GM21360 (cell line): ENCODE measurements around the gene PDHA1.

ENCODE experiments used
- ATAC-seq: cut with Tn5 transposase; IDR thresholded peaks from one replicate; pipeline ENCODE4 v1.9.1; 2021; ENCODE audit warnings: mild to moderate bottlenecking, moderate library complexity; ENCODE audit not compliant: unreplicated experiment

The PDHA1 gene

GRCh38 chrX:19343535-19344408, at the start of gene PDHA1:
TSS of gene PDHA1 (plus strand) at chrX:19343927. CDS start at chrX:19344038, 111 bp downstream.
- peak; percentile 95 for ATAC-seq

- ATAC-seq, result no peak
Observed at GRCh38 chrX:19303256-19303880, 40.4 kb upstream of the PDHA1 start.

- no peak for ATAC-seq
Observed at GRCh38 chrX:19326567-19326966, 17.2 kb upstream of the PDHA1 start.

GRCh38 chrX:19331831-19332230, 11.9 kb upstream of the PDHA1 start:
- ATAC-seq, result no peak

GRCh38 chrX:19332983-19333382, 10.7 kb upstream of the PDHA1 start:
- no peak for ATAC-seq

GRCh38 chrX:19334945-19335626, 8.6 kb upstream of the PDHA1 start:
- ATAC-seq, result peak; percentile 42

GRCh38 chrX:19342331-19342906, 1.3 kb upstream of the PDHA1 start:
- no peak for ATAC-seq

GRCh38 chrX:19343085-19343534, 617 bp upstream of the PDHA1 start:
- ATAC-seq, result no peak

- ATAC-seq, result no peak
Observed at GRCh38 chrX:19344661-19345060, 934 bp downstream of the PDHA1 start.

GRCh38 chrX:19347916-19348315, 4.2 kb downstream of the PDHA1 start:
- ATAC-seq, result no peak

- ATAC-seq, result no peak
Observed at GRCh38 chrX:19349264-19349663, 5.5 kb downstream of the PDHA1 start.

- peak; percentile 94 for ATAC-seq
Observed at GRCh38 chrX:19350941-19351384, 7.2 kb downstream of the PDHA1 start.

- no peak for ATAC-seq
Observed at GRCh38 chrX:19354625-19355024, 10.9 kb downstream of the PDHA1 start.

- no peak for ATAC-seq
Observed at GRCh38 chrX:19358521-19358920, 14.8 kb downstream of the PDHA1 start.

GRCh38 chrX:19360903-19361302, 17.2 kb downstream of the PDHA1 start:
- no peak for ATAC-seq

- ATAC-seq, result no peak
Observed at GRCh38 chrX:19361701-19362100, 18.0 kb downstream of the PDHA1 start.

GRCh38 chrX:19368576-19368975, 24.8 kb downstream of the PDHA1 start:
- no peak for ATAC-seq

- ATAC-seq, result no peak
Observed at GRCh38 chrX:19370061-19370460, 26.3 kb downstream of the PDHA1 start.

GRCh38 chrX:19372170-19372546, 28.4 kb downstream of the PDHA1 start:
- peak; percentile 60 for ATAC-seq

GRCh38 chrX:19372547-19373331, 29.0 kb downstream of the PDHA1 start:
- ATAC-seq, result peak; percentile 20
